Keratinocyte (primary cell): ENCODE data around the gene C16orf92.

Experiments used
- EZH2 ChIP-seq: IDR thresholded peaks from one replicate; pipeline ENCODE4 v1.6.1; 2012; ENCODE audit warnings: inconsistent platforms, mild to moderate bottlenecking, low read length, moderate library complexity
- TF ChIP-seq, protein P1 (sequence below), 3 experiments: IDR thresholded peaks in 1 of 3; conservative IDR thresholded peaks in 1 of 3; optimal IDR thresholded peaks in 1 of 3; 2 replicates in 2 of 3; 3 replicates in 1 of 3; pipeline versions ENCODE3 to v1.5.1; 2011; ENCODE audit warnings: low read length in 3 of 3, mild to moderate bottlenecking in 3 of 3, moderate library complexity in 2 of 3, control low read depth in 1 of 3, inconsistent platforms in 1 of 3; ENCODE audit not compliant: insufficient read depth in 2 of 3; ENCODE audit errors: extremely low read depth in 1 of 3

DNA sequence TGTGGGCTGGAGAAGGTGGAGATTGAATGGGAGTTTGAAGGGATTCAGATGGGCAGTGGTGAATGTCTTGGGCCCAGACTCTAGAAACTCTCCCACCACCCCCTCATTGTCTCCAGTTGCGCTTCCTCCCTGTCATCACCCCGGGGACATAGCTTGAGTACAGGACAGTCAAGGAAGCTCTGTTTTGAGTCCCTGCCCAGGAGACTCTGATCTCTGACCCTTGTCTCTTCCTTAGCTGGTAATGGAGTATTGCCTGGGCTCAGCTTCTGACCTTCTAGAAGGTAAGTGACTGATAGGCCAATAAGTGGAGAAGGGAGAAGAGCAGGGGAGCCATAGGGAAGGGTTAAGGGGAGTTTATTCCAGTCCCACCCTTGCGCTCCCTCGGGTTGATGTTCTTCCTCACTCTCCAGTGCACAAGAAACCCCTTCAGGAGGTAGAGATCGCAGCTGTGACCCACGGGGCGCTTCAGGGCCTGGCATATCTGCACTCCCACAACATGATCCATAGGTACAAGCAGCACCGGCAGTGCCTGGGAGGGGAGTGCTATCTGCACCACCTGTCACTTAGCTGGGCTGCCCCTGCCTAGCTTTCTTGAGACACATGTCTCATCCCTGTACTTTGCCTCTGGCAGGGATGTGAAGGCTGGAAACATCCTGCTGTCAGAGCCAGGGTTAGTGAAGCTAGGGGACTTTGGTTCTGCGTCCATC lies 44.3 kb upstream of the C16orf92 start:
- TF ChIP-seq, protein P1, sequence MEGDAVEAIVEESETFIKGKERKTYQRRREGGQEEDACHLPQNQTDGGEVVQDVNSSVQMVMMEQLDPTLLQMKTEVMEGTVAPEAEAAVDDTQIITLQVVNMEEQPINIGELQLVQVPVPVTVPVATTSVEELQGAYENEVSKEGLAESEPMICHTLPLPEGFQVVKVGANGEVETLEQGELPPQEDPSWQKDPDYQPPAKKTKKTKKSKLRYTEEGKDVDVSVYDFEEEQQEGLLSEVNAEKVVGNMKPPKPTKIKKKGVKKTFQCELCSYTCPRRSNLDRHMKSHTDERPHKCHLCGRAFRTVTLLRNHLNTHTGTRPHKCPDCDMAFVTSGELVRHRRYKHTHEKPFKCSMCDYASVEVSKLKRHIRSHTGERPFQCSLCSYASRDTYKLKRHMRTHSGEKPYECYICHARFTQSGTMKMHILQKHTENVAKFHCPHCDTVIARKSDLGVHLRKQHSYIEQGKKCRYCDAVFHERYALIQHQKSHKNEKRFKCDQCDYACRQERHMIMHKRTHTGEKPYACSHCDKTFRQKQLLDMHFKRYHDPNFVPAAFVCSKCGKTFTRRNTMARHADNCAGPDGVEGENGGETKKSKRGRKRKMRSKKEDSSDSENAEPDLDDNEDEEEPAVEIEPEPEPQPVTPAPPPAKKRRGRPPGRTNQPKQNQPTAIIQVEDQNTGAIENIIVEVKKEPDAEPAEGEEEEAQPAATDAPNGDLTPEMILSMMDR (optimal IDR thresholded peaks at IDR 0.05 in 1 of 3, IDR thresholded peaks at IDR 0.05 in 1 of 3, conservative IDR thresholded peaks at IDR 0.05 in 1 of 3; ENCODE audit: extremely low read depth in 1 of 3, insufficient read depth in 2 of 3, low read length in 3 of 3): no peak
- no peak for TF ChIP-seq EZH2
